ENCODE results near the gene SLC34A1.

Gene SLC34A1

GRCh38 chr5:177432143-177432838 is 48.1 kb downstream of the SLC34A1 start:
- DNase-seq (ENCODE audit: low spot score): no peak

DNA sequence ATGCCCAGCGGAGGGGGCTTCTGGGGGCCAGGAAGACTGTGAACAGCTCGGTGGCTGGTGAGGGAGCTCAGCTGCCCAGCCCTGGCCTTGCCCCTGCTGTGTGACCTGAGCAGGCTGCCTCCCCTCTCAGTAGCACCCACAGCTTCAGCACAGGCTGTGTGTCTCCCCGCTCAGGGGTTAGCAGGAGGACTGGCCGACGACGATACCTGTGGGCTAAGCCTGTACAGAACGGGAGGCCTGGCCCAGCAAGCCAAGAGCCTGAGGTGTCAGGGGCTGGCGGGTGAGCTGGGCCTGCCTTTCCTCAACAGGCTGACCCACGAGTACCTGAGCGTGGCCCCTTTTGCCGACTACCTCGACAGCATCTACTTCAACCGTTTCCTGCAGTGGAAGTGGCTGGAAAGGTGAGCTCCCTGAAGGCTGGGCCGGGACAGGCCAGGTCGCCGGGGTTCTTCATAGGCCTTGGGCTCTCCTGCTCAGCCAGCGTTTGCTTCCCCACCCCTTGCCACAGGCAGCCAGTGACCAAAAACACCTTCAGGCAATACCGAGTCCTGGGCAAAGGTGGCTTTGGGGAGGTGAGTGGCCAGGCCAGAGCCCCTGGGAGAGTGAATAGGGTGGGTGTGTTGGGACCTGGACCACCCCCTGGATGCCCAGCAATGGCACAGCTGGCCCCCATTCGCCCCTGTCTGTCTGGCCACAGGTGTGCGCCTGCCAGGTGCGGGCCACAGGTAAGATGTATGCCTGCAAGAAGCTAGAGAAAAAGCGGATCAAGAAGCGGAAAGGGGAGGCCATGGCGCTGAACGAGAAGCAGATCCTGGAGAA is 48.8 kb downstream of the SLC34A1 start:
- DNase-seq (ENCODE audit: low spot score): no peak

- DNase-seq (ENCODE audit: low spot score): no peak
Observed at GRCh38 chr5:177433658-177434217, 49.5 kb downstream of the SLC34A1 start.

DNA sequence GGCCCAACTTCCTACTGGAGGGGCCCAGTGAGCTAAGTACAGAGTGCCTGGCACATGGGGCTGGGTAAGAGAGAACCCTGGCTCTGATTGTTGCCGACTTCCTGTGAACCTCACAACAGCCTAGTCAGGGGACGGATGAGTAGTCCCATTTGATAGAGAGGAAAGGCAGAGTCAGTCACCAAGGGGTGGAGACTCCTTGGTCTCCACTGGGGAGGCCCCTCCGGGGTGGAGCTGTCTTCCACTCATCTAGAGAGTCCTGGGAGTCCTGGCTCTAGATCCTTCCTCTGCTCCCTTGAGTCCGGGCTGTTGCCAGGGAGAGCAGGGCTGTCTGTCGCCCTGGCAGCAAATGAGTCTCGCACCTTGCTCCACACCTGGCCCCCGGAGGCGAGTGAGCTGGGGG is 50.2 kb downstream of the SLC34A1 start:
- DNase-seq (ENCODE audit: low spot score): no peak

DNA sequence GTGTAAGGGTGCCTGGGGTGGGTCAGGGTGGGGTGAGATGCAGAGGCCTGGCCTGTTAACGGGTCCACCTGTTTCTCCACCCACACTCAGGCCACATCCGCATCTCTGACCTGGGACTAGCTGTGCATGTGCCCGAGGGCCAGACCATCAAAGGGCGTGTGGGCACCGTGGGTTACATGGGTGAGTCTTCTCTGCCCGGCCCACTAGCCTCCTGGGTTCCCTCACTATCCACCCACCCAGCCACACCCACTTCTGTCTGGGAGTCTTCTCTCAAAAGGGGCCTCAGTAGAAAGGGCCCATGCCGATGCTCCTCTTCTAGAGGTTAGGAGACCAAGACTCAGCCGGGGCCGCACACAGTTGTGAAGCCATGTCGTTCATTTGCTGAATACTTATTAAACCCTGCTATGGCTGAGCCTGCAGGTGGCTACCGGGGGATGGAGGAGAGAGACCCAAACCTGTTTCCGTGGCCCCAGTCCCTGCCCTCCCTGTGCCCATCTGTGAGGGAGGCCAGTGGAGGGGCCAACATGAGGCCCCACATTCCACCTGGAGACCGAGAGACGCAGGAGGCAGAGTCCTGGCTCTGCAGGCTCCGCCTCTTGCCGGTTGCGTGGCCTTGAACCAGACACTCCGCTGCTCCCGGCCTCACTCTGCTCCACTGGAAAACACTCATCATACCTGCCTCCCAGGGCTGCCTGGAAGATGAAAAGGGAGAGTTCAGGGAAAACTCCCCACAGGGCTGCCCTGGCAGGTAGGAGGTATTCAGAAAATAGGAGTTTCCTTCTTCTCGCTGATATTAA is 50.9 kb downstream of the SLC34A1 start:
- DNase-seq (ENCODE audit: low spot score): no peak

DNA sequence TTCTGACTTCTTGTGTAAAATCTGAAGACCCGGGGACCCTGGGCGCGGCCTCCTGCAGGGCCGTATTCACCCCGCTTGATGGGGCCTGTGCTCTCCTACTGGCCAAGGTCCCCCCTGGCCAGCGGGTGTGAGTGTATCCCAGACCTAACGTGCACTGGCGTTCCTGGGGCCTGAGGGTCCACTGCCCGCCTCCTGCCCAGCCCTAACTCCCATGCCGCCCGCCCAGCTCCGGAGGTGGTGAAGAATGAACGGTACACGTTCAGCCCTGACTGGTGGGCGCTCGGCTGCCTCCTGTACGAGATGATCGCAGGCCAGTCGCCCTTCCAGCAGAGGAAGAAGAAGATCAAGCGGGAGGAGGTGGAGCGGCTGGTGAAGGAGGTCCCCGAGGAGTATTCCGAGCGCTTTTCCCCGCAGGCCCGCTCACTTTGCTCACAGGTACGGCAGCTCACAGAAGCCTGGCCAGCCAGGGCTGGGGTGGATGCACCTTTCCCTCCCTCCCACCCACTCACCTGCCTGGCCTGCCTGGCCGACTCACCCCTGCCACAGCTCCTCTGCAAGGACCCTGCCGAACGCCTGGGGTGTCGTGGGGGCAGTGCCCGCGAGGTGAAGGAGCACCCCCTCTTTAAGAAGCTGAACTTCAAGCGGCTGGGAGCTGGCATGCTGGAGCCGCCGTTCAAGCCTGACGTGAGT is 51.8 kb downstream of the SLC34A1 start:
- no peak for DNase-seq (ENCODE audit: low spot score)

- no peak for DNase-seq (ENCODE audit: low spot score)
Observed at GRCh38 chr5:177437623-177438022, 53.4 kb downstream of the SLC34A1 start.

DNA sequence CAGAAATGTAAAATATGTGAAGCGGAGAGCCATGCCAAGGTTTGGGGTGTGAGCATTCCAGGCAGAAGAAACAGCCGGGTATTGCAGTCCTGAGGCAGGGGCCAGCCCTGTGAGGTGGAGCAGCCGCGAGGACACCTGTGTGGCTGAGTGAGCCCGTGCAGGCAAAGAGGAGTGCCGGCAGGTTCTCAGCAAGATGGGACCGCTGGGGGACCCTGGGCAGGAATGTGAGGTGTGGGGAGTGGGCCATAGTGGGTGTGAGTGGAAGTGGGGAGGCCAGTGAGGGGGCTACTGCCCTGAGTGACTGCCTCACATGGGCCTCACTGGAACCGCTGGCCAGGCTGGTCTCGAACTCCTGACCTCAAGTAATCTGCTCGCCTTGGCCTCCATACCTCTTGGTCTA is 54.2 kb downstream of the SLC34A1 start:
- DNase-seq (ENCODE audit: low spot score): no peak

GRCh38 chr5:177439518-177440053 is 55.4 kb downstream of the SLC34A1 start:
- DNase-seq (ENCODE audit: low spot score): no peak

DNA sequence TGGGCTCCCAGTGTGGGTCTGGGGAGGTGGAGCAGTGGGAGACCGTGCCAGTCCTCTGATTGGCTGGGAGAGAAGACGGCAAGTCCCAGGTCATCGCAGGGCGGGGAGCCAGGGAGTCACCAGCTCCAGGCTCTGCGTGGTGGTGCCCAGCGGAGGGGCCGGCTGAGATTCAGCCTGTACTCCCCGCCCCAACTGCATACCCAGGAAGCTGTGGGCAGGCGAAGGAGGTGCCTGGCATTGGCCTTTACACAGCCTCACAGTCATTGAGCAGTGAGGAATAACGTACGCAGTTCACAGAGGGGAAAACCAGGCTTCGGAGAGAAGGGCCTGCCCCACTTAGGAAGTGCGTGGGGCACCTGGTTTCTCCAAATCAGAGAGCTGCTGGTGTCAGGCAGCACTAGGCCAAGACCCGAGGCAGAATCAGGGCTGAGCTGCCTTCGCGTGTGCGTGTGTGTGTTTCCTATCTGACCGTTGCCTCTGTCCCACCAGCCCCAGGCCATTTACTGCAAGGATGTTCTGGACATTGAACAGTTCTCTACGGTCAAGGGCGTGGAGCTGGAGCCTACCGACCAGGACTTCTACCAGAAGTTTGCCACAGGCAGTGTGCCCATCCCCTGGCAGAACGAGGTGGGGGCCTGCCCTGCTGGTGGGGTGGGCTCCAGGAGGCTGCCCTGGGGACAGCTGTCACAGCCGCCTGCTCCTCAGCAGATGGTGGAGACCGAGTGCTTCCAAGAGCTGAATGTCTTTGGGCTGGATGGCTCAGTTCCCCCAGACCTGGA is 56.2 kb downstream of the SLC34A1 start:
- DNase-seq (ENCODE audit: low spot score): no peak

DNA sequence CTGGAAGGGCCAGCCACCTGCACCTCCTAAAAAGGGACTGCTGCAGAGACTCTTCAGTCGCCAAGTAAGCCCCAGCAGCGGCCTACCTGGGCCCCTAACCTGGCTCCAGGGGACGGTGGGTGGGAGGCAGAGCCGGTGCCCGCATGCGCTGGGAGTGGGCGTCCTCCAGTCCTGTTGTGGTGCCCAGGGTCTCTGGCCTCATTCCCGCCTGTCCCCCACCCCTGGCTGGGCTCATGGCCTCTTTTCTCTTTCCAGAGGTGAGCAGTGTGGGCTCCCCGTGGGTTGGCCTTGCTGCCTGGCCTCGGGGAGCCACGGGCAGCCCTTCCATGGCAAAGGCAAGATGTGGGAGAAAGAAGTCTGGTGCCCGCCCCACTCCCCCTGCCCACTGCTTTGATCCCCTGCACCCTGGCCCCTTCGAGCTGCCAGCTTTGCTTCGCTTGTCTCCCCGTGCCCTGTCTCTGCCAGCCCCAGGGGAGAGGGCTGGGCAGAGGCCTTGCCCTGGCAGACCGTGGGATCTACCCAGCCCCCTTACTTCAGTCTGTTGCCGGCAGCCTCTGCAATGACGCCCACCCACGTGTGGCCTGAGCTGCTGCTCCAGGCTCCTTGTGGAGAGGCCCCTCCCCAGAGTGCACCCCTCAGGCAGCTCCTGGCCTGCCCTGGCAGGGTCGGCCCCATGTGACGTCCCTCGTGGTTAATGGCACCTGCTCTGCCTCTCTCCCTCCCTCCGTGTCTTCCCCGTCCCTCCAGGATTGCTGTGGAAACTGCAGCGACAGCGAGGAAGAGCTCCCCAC is 57.0 kb downstream of the SLC34A1 start:
- DNase-seq (ENCODE audit: low spot score): no peak

GRCh38 chr5:177442066-177442826 is 58.0 kb downstream of the SLC34A1 start:
- no peak for DNase-seq (ENCODE audit: low spot score)

GRCh38 chr5:177443144-177443983 is 59.1 kb downstream of the SLC34A1 start:
- DNase-seq (ENCODE audit: low spot score): no peak

DNA sequence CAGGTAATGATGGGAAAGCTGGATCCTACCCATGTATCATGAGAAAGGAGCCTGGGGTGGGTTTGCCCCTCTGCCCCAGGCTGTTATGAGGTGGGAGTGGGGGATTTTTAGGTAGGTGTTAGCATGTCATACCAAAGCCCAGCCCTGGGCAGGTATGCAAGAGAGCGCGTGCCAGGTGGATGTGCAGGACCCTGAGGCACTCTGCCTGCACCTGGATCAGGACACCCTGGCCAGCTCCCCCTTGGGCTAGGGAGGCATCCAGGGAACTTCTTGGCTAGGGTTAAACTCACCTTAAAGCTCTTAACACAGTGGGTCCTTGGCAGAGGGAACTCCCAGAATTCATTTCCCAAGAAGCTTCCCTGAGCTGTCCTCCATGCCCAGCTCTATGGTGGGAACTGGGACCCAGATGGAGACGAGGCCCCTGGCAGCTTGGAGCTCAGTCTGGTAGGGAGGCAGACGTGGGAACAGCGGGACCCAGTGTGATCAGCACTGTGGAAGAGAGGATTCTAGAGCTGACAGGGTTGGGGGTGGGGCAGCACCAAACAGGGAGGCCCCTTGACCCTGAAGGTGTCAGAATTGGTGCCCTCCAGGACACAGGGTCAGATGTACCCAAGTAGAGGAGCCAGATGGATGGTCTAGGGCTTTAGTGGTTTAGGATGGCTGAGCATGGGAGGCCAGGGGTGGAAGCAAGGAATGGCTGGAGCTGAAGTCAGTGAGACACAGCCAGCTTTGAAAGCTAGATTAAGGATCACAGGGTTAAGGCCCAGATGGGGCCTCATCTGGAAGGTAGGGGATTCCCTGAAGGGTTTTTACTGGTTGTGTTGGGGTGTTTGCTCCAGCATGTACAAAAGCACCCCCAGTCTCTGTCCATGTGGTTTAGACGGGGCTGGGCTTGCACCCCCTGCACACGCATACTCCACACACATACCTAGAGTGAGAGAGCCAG is 60.1 kb downstream of the SLC34A1 start:
- DNase-seq (ENCODE audit: low spot score): no peak

DNA sequence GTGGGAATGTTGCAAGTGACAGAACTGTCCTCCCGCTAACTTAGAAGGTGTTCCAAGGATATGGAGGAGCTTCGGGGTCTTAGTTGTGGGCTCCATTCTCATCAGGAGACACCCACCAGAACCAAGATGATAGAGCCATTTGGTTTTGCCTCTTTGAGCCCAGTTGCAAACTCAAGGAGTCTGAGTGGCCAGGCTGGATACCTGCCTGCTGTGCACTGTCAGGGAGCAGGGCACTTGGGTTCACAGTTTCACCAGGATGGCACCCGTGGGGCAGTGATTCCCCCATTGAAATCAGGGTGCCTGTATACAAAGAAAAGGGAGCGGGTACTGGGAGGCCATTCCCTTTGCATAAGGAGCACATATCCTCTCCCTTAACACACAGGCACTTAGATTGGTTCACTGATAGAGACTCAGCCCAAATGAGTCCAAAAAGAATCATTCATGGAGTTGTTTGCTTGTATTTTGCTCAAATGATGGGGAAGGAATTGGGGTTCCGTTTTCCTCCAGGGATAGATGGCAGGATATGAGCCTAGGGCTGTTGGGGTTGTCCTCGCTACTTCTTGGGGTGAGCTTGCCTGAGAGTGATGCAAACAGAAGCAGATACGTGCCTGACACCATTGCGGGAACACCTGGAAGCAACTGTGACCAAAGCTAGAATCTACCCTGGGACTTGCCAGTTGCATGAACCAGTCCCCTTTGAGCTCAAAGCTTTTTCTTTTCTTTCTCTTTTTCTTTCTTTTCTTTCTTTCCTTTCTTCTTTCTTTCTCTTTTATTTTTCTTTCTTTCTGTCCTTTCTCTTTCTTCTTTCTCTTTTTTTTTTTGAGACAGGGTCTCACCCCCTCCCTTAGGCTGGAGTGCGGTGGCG is 61.0 kb downstream of the SLC34A1 start:
- no peak for DNase-seq (ENCODE audit: low spot score)

- DNase-seq (ENCODE audit: low spot score): no peak
Observed at GRCh38 chr5:177445917-177446199, 61.6 kb downstream of the SLC34A1 start.

Measured in HuH-7 (cell line).